Naive thymus-derived CD8-positive, alpha-beta T cell (primary cell): ENCODE data around the gene PTCSC3. TPM values are rescaled to one million over a fixed set of nuclear protein-coding genes. Genes with fewer than 3 reads are reported as not detected.

Experiments
- ATAC-seq, 2 donors: fragments of 150-1000 bp; cut with Tn5 transposase in 1 of 2; sonication (Bioruptor Pico), chemical (Tn5 transposase) in 1 of 2; 1 replicate in 1 of 2; 2 replicates in 1 of 2; pipeline ENCODE4 v1.10.0; 2021; ENCODE audit warnings: mild to moderate bottlenecking in 2 of 2, moderate library complexity in 2 of 2
- POLR2A ChIA-PET: fragments of 350-600 bp; sonication (Branson Sonifier 250); formaldehyde crosslinking; loops from one replicate; lab custom pipeline; 2021; ENCODE audit warnings: antibody characterized with exemption; lab: Charles Lee
- DNase-seq, 10 donors: peaks; one replicate each; pipeline versions ENCODE4 v3.0.0 to v3.0.0-alpha.2; 2020 to 2022
- H3K27ac Mint-ChIP-seq, 10 donors: one replicate each; pipeline ENCODE4 v1.8.0; 2020 to 2022; ENCODE audit warnings: mild to moderate bottlenecking in 10 of 10, mixed read lengths in 10 of 10, moderate library complexity in 4 of 10, inconsistent platforms in 1 of 10
- H3K27me3 Mint-ChIP-seq, 5 donors: one replicate each; pipeline ENCODE4 v1.8.0; 2021 to 2022; ENCODE audit warnings: mixed read lengths in 5 of 5
- H3K36me3 Mint-ChIP-seq, 3 donors: one replicate each; pipeline ENCODE4 v1.8.0; 2020 to 2022; ENCODE audit warnings: mixed read lengths in 3 of 3, mild to moderate bottlenecking in 2 of 3, inconsistent platforms in 1 of 3
- H3K4me1 Mint-ChIP-seq, 4 donors: one replicate each; pipeline ENCODE4 v1.8.0; 2021 to 2022; ENCODE audit warnings: mixed read lengths in 4 of 4
- H3K4me3 Mint-ChIP-seq, 10 donors: one replicate each; pipeline ENCODE4 v1.8.0; 2020 to 2022; ENCODE audit warnings: mild to moderate bottlenecking in 10 of 10, mixed read lengths in 10 of 10, moderate library complexity in 6 of 10, inconsistent platforms in 1 of 10
- H3K9me3 Mint-ChIP-seq, 9 donors: one replicate each; pipeline ENCODE4 v1.8.0; 2020 to 2022; ENCODE audit warnings: mixed read lengths in 9 of 9, mild to moderate bottlenecking in 3 of 9, inconsistent platforms in 1 of 9, moderate library complexity in 1 of 9
- polyA plus RNA-seq, 3 donors: library from polyadenylated mRNA; unstranded; fragments of 300-500 nt; fragmentation: Illumina TruSeq; gene quantifications; one replicate each; pipeline ENCODE4 v1.2.3, GENCODE V29; 2021
- total RNA-seq, 8 experiments: library from RNA in 2 of 8; stranded (reverse) in 2 of 8; gene quantifications; one replicate each; pipeline ENCODE4 v1.2.3 and lab custom pipeline; 2021 to 2026

PTCSC3 gene
- total and polyA plus RNA-seq, 5 experiments from 2014 or later = not detected

DNA sequence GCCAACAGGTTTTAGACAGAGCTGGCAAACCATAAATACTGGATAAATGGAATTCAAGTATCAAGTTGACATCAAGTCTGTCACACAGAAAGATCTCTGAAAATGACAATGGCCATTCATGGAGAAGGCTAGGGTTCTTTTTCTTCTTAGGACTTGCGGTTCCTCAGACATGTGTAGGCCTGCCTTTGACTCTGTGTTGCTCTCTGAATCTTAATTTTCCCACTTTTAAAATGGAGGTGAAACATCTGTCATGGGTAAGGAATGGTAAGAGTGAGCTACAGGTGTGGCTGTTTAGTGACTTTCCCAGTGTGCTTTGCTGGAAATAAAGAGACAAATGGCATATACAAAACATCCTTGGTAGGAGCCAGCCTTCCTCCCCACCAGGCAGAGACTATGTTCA lies 79.2 kb downstream of the PTCSC3 start:
- DNase-seq (no peak), ATAC-seq (no peak)
- Mint-ChIP-seq H3K4me1 (no peaks in the 10 kb centered on the region), H3K4me3 (no peak overlapping the region), H3K36me3 (peaks cover 0 to 2% (median 0%) of the 10 kb centered on the region in 3 donors), H3K27ac (no peak overlapping the region), H3K9me3 (peaks cover 0 to 2% (median 0%) of the 10 kb centered on the region in 9 donors), H3K27me3 (peaks cover 11 to 50% (median 18%) of the 10 kb centered on the region in 5 donors)
- POLR2A ChIA-PET = no interaction called here

DNA sequence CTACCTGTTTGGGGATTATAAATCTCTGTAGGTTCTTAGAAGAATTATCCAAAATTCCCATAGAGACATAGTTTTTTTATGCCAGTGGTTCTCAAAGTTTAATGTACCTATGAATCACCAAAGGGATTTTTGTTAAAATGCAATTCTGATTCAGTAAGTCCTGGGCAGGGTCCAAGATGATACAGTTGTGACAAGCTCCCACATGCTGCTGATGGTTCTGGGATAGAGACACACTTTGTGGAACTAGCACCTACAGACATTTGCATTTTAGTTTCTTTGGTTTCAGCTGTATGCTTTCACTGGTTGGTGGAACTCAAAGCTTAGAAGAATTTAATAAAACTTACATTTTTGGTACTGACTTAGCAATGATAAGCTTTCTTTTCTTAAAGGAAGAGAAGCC lies 80.4 kb downstream of the PTCSC3 start:
- Mint-ChIP-seq H3K27ac (no peak overlapping the region), H3K9me3 (peaks cover 0 to 2% (median 0%) of the 10 kb centered on the region in 9 donors), H3K36me3 (peaks cover 0 to 2% (median 0%) of the 10 kb centered on the region in 3 donors), H3K4me1 (no peaks in the 10 kb centered on the region), H3K27me3 (peaks cover 11 to 43% (median 18%) of the 10 kb centered on the region in 5 donors), H3K4me3 (no peak overlapping the region)
- ATAC-seq = no peak
- no peak for DNase-seq
- POLR2A ChIA-PET = no interaction called here

DNA sequence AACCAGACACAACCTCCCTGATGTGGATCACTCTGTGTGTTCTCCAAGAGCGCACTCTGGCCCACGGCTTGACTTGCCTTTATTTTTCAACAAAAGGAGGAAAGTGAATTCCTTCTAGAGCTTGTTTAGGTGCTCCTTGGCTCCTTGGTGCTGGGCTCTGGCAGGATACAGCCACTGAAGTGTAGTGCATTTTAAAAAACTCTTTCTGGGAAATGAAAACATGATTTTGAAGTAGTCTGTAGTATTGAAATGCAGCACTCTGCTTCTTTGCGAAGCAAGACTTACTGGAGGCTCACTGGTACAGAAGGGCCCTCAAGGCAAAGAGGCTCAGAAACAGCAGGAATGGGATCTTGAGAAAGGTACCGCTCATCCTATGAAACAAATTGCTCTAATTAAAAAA lies 81.6 kb downstream of the PTCSC3 start:
- H3K36me3 Mint-ChIP-seq = peaks cover 0 to 2% (median 0%) of the 10 kb centered on the region in 3 donors
- no peak overlapping the region for H3K27ac Mint-ChIP-seq
- H3K27me3 Mint-ChIP-seq = peaks cover 6 to 37% (median 12%) of the 10 kb centered on the region in 5 donors
- POLR2A ChIA-PET = no interaction called here
- no peaks in the 10 kb centered on the region for H3K4me1 Mint-ChIP-seq
- no peak overlapping the region for H3K4me3 Mint-ChIP-seq
- no peak for DNase-seq
- ATAC-seq = no peak
- H3K9me3 Mint-ChIP-seq = no peaks in the 10 kb centered on the region

DNA sequence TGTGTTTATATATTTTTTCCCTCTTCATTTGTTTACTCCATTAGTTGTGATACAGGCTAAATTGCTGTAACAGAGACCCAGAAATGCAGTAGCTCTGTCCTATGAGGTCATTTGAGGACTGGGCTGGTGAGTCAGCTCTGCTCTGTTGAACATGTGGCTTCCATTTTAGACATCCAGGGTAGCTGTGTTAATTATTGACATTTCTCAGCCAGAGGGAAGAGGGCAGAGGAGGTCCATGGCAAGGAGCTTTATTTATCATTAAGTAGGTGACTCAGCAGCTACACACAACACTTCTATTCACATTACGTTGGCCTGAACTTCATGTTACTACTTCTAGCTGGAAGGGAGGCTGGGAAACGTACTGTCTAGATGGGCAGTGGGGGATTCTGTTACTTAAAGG lies 85.4 kb downstream of the PTCSC3 start:
- H3K27me3 Mint-ChIP-seq = peaks cover 6 to 16% (median 10%) of the 10 kb centered on the region in 5 donors
- no peak for ATAC-seq
- no peaks in the 10 kb centered on the region for H3K36me3 Mint-ChIP-seq
- no peak overlapping the region for H3K27ac Mint-ChIP-seq
- POLR2A ChIA-PET = no interaction called here
- no peaks in the 10 kb centered on the region for H3K9me3 Mint-ChIP-seq
- DNase-seq = no peak
- no peak overlapping the region for H3K4me3 Mint-ChIP-seq
- no peaks in the 10 kb centered on the region for H3K4me1 Mint-ChIP-seq

DNA sequence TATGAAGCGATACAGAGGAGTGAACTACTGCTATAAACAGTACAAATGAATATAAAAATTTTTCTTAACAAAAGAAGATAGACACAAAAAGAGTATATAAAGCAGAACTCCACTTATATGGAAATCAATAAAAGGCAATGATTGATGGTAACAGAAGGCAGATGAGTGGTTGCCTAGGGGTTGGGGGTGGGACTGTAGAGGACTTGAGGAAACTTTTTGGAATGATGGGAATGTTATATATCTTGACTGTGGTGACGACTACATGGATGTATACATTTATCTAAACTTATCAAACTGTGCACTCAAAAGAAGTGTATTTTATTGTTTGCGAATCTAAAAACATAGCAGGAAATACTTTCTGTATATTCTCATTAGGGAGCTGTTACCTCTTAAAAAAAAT lies 89.1 kb downstream of the PTCSC3 start:
- POLR2A ChIA-PET = no interaction called here
- Mint-ChIP-seq H3K9me3 (no peaks in the 10 kb centered on the region), H3K27ac (no peak overlapping the region), H3K36me3 (no peaks in the 10 kb centered on the region), H3K4me1 (no peaks in the 10 kb centered on the region), H3K27me3 (peaks cover 8 to 30% (median 15%) of the 10 kb centered on the region in 5 donors), H3K4me3 (no peak overlapping the region)
- DNase-seq = no peak
- no peak for ATAC-seq

DNA sequence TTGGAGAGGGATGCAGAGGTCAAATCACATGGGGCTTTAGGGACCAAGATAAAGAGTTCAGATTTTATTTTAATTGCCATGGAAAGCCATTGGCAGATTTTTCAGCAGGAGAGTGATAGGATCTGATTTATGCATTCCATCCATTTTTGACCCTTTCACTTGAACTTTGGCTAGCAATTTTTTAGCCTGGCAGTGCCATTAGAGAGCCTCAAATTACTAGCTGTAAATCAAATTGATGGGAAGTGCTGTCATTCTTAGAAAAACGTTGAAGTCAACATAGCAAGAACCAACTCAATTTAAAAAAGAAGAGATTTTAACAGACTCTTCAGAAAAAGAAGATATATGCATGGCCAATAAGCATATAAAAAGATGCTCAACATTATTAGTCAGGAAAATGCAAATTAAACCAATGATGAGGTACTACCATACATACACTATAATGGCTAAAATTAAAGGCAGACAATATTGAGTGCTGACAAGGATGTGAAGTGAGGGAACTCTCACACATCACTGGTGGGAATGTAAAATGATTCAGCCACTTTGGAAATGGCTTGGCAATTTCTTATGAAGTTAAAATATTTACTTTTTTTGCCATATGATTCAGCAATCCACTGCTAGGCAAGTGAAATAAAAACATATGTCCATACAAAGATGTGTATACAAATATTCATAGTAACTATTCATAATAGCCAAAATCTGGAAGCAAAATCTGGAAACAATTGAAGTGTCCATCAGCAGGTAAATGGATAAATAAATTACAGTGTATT lies 89.7 kb downstream of the PTCSC3 start:
- DNase-seq = no peak
- Mint-ChIP-seq H3K9me3 (no peaks in the 10 kb centered on the region), H3K36me3 (no peaks in the 10 kb centered on the region), H3K4me1 (no peaks in the 10 kb centered on the region), H3K4me3 (no peak overlapping the region), H3K27me3 (peaks cover 8 to 30% (median 15%) of the 10 kb centered on the region in 5 donors), H3K27ac (no peak overlapping the region)
- POLR2A ChIA-PET = no interaction called here
- no peak for ATAC-seq

DNA sequence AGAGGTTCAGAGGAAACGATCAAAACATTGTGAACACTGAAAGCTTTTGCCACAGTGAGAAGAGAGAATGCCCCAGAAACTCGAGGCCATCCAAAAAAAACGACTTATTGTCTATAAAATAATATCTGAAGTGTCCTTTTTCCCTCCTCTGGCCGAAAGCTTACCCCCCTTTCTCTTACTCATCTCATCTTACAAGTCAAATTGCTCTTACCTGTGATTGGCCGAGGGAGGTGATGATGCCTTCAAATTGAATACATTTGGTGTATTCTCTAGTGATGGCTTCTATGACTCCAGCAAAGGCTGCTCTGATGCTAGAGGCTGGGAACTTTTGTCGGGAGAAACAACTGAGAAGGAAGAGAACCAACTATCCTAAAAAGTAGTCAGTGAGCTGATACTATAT lies 90.7 kb downstream of the PTCSC3 start:
- H3K4me3 Mint-ChIP-seq = no peak overlapping the region
- no peak overlapping the region for H3K27ac Mint-ChIP-seq
- DNase-seq (no peak), ATAC-seq (no peak)
- no peaks in the 10 kb centered on the region for H3K36me3 Mint-ChIP-seq
- POLR2A ChIA-PET = no interaction called here
- no peaks in the 10 kb centered on the region for H3K9me3 Mint-ChIP-seq
- no peaks in the 10 kb centered on the region for H3K4me1 Mint-ChIP-seq
- H3K27me3 Mint-ChIP-seq = peaks cover 9 to 30% (median 15%) of the 10 kb centered on the region in 5 donors

Other genes with a start within 250 kb of the PTCSC3 start
- 10 to 100 TPM; 24.7 to 24.9 TPM for gene MBIP, start 143.9 kb upstream of the PTCSC3 start, total RNA-seq
- gene MBIP, start 143.9 kb upstream of the PTCSC3 start, polyA plus RNA-seq = 10 to 100 TPM; 11.3 to 19.5 (median 18.6) TPM